Measurements from ENCODE around the gene RCAN3.

DNA sequence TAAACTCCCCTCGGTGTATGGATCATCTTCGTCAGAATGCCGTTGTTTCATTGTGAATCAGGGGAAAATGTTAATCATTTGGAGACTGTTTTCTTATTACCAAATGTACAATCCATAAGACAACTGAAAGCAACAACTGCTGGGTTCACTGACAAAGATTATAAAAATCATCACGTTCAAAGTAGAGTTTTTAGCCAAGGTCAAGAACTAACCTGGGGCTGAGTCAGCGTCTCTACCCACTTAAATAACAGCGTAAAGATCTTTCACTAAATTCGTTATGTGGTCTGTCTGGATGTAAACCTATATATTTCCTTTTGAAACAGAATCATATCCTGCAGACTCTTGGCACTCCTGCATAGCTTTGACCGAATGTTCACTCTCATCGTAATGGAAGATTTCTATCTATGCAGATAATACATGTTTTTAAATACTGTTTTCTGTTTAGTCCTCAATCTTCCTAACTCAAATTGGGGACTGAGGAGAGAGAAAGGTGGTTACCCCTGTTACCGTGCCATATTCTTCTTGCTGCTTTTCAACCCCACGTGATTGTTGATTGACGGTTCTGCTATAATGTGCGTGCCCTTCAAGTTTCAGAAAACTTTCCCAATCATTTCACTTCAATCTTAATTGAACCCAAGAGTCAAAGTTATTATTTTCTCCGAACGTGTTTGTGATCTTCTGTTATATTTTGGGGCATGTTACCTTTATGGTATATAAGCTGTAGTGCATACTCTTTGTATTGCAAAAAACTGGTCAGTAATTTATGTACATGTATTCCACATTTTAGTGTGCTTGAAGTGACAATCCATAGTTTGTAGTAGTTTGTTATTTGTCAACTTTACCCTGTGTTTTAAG, 37.6 kb downstream of the RCAN3 start:
- no peak for TF ChIP-seq CTCF (IDR thresholded peaks at IDR 0.05)
- TF ChIP-seq ZFX (IDR thresholded peaks at IDR 0.05; ENCODE audit: borderline replicate concordance), result no peak

Data from 22Rv1 (cell line).